Fibroblast of skin of back (primary cell): ENCODE results near the gene TBX2. TPM values are rescaled to one million over a fixed set of nuclear protein-coding genes. Genes with fewer than 3 reads are reported as not detected.
"Not testable (repeated sequence)": the region's sequence is repeated elsewhere in the genome, so short reads cannot be mapped to it uniquely, and the experiment has no call there.

Source experiments
- DNase-seq: peaks from one replicate; pipeline ENCODE4 v3.0.0-alpha.2; 2013
- polyA plus RNA-seq, 2 experiments: library from polyadenylated mRNA; unstranded; fragments of 120-200 nt; gene quantifications; one replicate each; pipeline ENCODE4 v1.2.1, GENCODE V29; 2013; ENCODE audit not compliant: insufficient read length in 2 of 2

Gene TBX2
- polyA plus RNA-seq (2013, experiment 1 of 2; ENCODE audit: insufficient read length): 12.4 TPM
- polyA plus RNA-seq (2013, experiment 2 of 2; ENCODE audit: insufficient read length): 5.8 TPM

GRCh38 chr17:61399131-61400065, at the start of gene TBX2:
Gene TBX2, plus strand, starts transcription at chr17:61399843. Its CDS starts 334 bp downstream, at chr17:61400177.
- DNase-seq: peak; percentile 96

- no peak for DNase-seq
Observed at GRCh38 chr17:61351745-61352407, 47.8 kb upstream of the TBX2 start.

- peak; percentile 24 for DNase-seq
Observed at GRCh38 chr17:61352408-61352770, 47.3 kb upstream of the TBX2 start.

- DNase-seq: peak; percentile 17
Observed at GRCh38 chr17:61352781-61353491, 46.7 kb upstream of the TBX2 start.

GRCh38 chr17:61353615-61354014, 46.0 kb upstream of the TBX2 start:
- DNase-seq: no peak

- no peak for DNase-seq
Observed at GRCh38 chr17:61354895-61355874, 44.5 kb upstream of the TBX2 start.

GRCh38 chr17:61357061-61357460, 42.6 kb upstream of the TBX2 start:
- DNase-seq: not testable (repeated sequence)

GRCh38 chr17:61359513-61359912, 40.1 kb upstream of the TBX2 start:
- DNase-seq: not testable (repeated sequence)

GRCh38 chr17:61360318-61360943, 39.2 kb upstream of the TBX2 start:
- DNase-seq: no peak

- DNase-seq: peak; percentile 87
Observed at GRCh38 chr17:61361084-61361483, 38.6 kb upstream of the TBX2 start.

GRCh38 chr17:61362396-61362795, 37.2 kb upstream of the TBX2 start:
- DNase-seq: no peak

- DNase-seq: no peak
Observed at GRCh38 chr17:61362852-61363600, 36.6 kb upstream of the TBX2 start.

GRCh38 chr17:61363601-61364462, 35.8 kb upstream of the TBX2 start:
- DNase-seq: no peak

- DNase-seq: no peak
Observed at GRCh38 chr17:61364463-61364846, 35.2 kb upstream of the TBX2 start.

GRCh38 chr17:61366076-61366714, 33.4 kb upstream of the TBX2 start:
- DNase-seq: no peak

- no peak for DNase-seq
Observed at GRCh38 chr17:61366715-61367413, 32.8 kb upstream of the TBX2 start.

GRCh38 chr17:61368049-61368831, 31.4 kb upstream of the TBX2 start:
- no peak for DNase-seq
